Measurements from ENCODE around the gene NOP14. TPM values are rescaled to one million over a fixed set of nuclear protein-coding genes. Genes with fewer than 3 reads are reported as not detected.

Gene NOP14
- total RNA-seq, 6 experiments from 2014 or later = 16.1 to 24.7 (median 19.5) TPM

DNA sequence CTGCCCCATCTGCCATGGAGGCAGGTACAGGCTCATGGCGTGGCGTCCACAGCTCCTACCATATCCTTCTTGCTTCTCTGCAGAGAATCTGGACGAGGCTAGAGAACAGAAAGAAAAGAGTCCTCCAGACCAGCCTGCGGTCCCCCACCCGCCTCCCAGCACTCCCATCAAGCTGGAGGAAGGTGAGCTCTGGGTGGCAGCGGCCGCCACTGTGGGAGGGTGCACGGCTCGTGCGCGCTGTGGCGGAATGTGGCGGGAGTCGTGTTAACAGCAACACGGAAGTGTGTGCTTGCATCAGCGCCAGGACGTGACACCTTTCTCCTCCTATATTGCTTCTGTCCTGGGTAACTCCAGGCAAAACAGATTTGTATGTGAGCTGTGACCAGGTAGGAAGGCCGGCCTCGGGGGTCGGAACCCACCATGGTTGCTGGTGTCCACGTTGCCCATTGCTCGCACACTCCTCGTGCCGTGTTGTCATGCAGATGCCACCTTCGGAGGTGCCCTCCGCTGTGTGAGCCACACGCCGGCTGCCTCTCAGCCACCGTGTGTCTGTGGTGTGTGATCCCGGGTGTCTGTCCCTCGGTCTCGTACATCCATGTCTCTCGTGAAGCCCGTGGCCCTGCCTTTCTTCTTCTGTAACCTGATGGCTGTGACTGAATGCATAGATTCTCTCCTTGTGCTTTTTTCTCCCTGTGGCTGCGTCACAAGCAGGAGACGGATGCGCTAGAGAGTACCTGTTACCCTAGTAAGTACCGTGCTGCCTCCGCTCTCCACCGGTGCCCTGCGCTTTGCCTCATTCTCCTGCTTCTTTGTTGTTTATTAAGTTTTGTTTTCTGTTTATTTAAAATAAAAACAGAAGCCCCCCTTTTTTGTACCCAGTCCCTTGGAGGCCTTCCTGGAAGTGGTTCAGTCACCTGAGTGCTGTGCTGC is 37.0 kb downstream of the NOP14 start:
- intact Hi-C loops (cut with DNase I) = no loop called here
- Histone ChIP-seq H3K9me3 (no peaks in the 10 kb centered on the region), H3K27me3 (no peaks in the 10 kb centered on the region), H3K4me3 (no peak overlapping the region), H3K27ac (no peak overlapping the region), H3K4me1 (peaks cover 0 to 25% (median 0%) of the 10 kb centered on the region in 4 donors), H3K36me3 (peaks cover 0 to 56% (median 13%) of the 10 kb centered on the region in 4 donors)
- DNase-seq (peak; percentile 18 to 52 (median 37)), ATAC-seq (no peak)
- 0% methylated on average over 1 of the region's 41 CpGs for WGBS (ENCODE audit: insufficient coverage, low coverage, low lambda C conversion rate, missing lambda C conversion rate)
- no peak for TF ChIP-seq POLR2A (IDR thresholded peaks at IDR 0.05)
- TF ChIP-seq, protein P1, sequence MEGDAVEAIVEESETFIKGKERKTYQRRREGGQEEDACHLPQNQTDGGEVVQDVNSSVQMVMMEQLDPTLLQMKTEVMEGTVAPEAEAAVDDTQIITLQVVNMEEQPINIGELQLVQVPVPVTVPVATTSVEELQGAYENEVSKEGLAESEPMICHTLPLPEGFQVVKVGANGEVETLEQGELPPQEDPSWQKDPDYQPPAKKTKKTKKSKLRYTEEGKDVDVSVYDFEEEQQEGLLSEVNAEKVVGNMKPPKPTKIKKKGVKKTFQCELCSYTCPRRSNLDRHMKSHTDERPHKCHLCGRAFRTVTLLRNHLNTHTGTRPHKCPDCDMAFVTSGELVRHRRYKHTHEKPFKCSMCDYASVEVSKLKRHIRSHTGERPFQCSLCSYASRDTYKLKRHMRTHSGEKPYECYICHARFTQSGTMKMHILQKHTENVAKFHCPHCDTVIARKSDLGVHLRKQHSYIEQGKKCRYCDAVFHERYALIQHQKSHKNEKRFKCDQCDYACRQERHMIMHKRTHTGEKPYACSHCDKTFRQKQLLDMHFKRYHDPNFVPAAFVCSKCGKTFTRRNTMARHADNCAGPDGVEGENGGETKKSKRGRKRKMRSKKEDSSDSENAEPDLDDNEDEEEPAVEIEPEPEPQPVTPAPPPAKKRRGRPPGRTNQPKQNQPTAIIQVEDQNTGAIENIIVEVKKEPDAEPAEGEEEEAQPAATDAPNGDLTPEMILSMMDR (IDR thresholded peaks at IDR 0.05) = no peak

DNA sequence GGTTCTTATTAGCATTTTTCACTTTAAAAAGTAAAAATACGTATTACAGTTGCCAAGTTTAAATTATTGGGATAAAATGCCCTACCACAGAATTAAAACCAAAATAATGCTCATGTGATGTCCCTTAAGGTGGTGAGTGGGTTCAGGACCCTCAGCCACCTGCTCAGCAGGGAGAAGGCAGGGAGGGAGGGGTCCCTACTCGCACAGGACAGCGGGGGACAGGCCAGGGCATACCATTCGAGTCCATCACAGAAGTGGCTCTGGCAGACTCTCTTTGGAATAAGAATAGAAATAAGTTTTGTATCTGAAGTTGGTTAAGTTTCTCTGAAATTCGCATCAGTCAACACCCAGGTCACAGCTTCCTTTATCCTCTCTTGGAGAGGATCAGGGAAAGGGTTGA is 37.7 kb downstream of the NOP14 start:
- peaks cover 0 to 56% (median 13%) of the 10 kb centered on the region in 4 donors for H3K36me3 ChIP-seq
- no peaks in the 10 kb centered on the region for H3K9me3 ChIP-seq
- no peak overlapping the region for H3K27ac ChIP-seq
- intact Hi-C loops (cut with DNase I) = no loop called here
- no peak for TF ChIP-seq POLR2A (IDR thresholded peaks at IDR 0.05)
- TF ChIP-seq, protein P1 (IDR thresholded peaks at IDR 0.05) = no peak
- peak in 1 of 3 donors; percentile 17 for DNase-seq
- no peak overlapping the region for H3K4me3 ChIP-seq
- peaks cover 0 to 23% (median 0%) of the 10 kb centered on the region in 4 donors for H3K4me1 ChIP-seq
- whole genome bisulfite sequencing (ENCODE audit: insufficient coverage, low coverage, low lambda C conversion rate, missing lambda C conversion rate) = 86% methylated on average over 2 of the region's 5 CpGs
- no peak for ATAC-seq
- no peaks in the 10 kb centered on the region for H3K27me3 ChIP-seq

DNA sequence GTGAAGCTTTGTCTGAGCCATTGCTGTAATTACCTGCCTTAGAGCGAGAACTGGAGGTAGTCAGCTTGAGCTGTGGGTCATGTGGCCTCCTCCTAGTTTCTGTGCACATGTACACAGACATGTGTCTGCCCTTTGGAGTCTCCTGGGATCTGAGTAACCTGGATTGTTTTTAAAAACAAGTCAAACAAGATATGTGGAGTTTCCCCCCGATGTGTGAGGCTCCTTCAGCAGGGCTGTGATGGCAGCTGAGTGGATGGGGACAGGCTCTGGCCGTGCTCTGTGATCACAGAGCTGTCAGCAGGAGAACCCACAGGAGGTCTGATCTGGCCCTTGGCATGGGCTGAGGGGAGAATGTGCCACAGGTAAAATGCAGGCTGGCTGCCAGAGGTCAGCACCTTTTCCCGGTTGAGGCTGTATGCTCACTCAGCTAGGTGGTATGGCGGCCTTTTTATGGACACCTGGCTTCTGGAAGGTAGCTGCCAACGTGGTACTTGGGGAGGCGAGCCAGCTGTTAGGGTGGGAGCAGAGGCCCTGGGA is 38.4 kb downstream of the NOP14 start:
- 45% methylated on average over 4 of the region's 7 CpGs for WGBS (ENCODE audit: insufficient coverage, low coverage, low lambda C conversion rate, missing lambda C conversion rate)
- peak; percentile 41 to 75 (median 62) for ATAC-seq
- intact Hi-C loops (cut with DNase I) = no loop called here

DNA sequence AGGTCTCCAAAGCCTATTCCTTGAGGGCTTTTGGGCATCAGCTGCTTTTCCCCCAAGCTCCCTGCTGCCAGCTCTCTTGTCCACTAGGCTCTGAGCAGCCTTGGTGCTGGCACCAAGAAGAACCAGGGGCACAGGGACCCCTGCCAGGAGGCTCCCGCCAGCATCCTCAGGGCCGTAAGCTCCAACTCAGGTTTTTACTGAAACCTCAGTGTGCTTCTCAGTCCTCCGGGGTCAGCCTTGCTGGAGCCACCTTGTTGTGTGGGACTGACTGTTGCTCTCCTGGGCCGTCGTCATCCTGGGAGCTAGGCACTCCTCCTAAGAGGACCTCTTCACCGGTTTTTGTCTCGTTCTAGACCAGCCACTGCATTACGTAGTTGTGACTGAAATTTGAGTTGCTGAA is 38.9 kb downstream of the NOP14 start:
- intact Hi-C loops (cut with DNase I) = no loop called here
- H3K9me3 ChIP-seq = no peaks in the 10 kb centered on the region
- ATAC-seq (peak in 1 of 4 donors; percentile 6), DNase-seq (peak; percentile 11 to 37 (median 31))
- 82% methylated on average over 5 of the region's 8 CpGs for WGBS (ENCODE audit: insufficient coverage, low coverage, low lambda C conversion rate, missing lambda C conversion rate)
- peak overlapping the region in 2 of 3 donors; percentile 36 for H3K27ac ChIP-seq
- TF ChIP-seq POLR2A (IDR thresholded peaks at IDR 0.05) = no peak
- TF ChIP-seq, protein P1 (IDR thresholded peaks at IDR 0.05) = no peak
- no peak overlapping the region for H3K4me3 ChIP-seq
- H3K36me3 ChIP-seq = peaks cover 0 to 56% (median 13%) of the 10 kb centered on the region in 4 donors
- peaks cover 0 to 11% (median 0%) of the 10 kb centered on the region in 4 donors for H3K4me1 ChIP-seq
- H3K27me3 ChIP-seq = no peaks in the 10 kb centered on the region

More for the DNA sequence above, 38.4 kb downstream of the NOP14 start:
- H3K27me3 ChIP-seq = no peaks in the 10 kb centered on the region
- H3K4me1 ChIP-seq = peaks cover 0 to 16% (median 0%) of the 10 kb centered on the region in 4 donors
- peak overlapping the region in 1 of 3 donors; percentile 34 for H3K27ac ChIP-seq
- peak in 2 of 3 donors; percentile 21 to 47 for DNase-seq
- no peaks in the 10 kb centered on the region for H3K9me3 ChIP-seq
- TF ChIP-seq POLR2A (IDR thresholded peaks at IDR 0.05) = no peak
- TF ChIP-seq, protein P1 (IDR thresholded peaks at IDR 0.05) = no peak
- no peak overlapping the region for H3K4me3 ChIP-seq
- peaks cover 0 to 56% (median 13%) of the 10 kb centered on the region in 4 donors for H3K36me3 ChIP-seq
